Sigmoid colon (tissue), 4 donors: Measurements from ENCODE around the gene AP1M1.

ENCODE experiments used
- CTCF ChIP-seq, 4 experiments: fragments of 450-650 bp in 3 of 4; fragments of 200-600 bp in 1 of 4; IDR thresholded peaks; one replicate each; pipeline ENCODE4 v1.5.1; 2016 to 2019; ENCODE audit warnings: antibody characterized with exemption in 4 of 4, mild to moderate bottlenecking in 3 of 4, moderate library complexity in 2 of 4
- EP300 ChIP-seq, 4 donors: sonication (generic); formaldehyde crosslinking; IDR thresholded peaks; one replicate each; pipeline ENCODE4 v1.6.1; 2017; ENCODE audit warnings: antibody characterized with exemption in 4 of 4
- POLR2A ChIP-seq, 2 donors: fragments of 450-650 bp; IDR thresholded peaks; one replicate each; pipeline ENCODE4 v1.6.1; 2016; ENCODE audit warnings: antibody characterized with exemption in 2 of 2, mild to moderate bottlenecking in 2 of 2, moderate library complexity in 2 of 2
- POLR2AphosphoS5 ChIP-seq, 4 donors: sonication (generic); formaldehyde crosslinking; IDR thresholded peaks; one replicate each; pipeline ENCODE4 v1.6.1; 2017; ENCODE audit warnings: antibody characterized with exemption in 4 of 4

- TF ChIP-seq POLR2A (IDR thresholded peaks at IDR 0.05) = no peak
- TF ChIP-seq CTCF (IDR thresholded peaks at IDR 0.05) = no peak
- TF ChIP-seq EP300 (IDR thresholded peaks at IDR 0.05) = no peak
- TF ChIP-seq POLR2AphosphoS5 (IDR thresholded peaks at IDR 0.05) = no peak
Measured at GRCh38 chr19:16204005-16204294, 6.2 kb downstream of the AP1M1 start.
